Cardiac fibroblast (primary cell): ENCODE data around the gene SLC1A2.

Experiments
- DNase-seq, 2 donors: peaks; one replicate each; pipeline versions ENCODE4 v3.0.0 to v3.0.0-alpha.2; 2010; ENCODE audit warnings: low read depth in 2 of 2
- H3K4me3 ChIP-seq, 2 donors: replicated peaks in 1 of 2; 1 replicate in 1 of 2; 2 replicates in 1 of 2; pipeline ENCODE4 v1.5.1; 2011; ENCODE audit warnings: low read depth in 2 of 2, low read length in 2 of 2, mild to moderate bottlenecking in 2 of 2, moderate library complexity in 1 of 2
- CTCF ChIP-seq: IDR thresholded peaks from one replicate; pipeline ENCODE4 v1.5.1; 2011; ENCODE audit warnings: low read depth, mild to moderate bottlenecking, low read length, inconsistent platforms

The SLC1A2 gene

DNA sequence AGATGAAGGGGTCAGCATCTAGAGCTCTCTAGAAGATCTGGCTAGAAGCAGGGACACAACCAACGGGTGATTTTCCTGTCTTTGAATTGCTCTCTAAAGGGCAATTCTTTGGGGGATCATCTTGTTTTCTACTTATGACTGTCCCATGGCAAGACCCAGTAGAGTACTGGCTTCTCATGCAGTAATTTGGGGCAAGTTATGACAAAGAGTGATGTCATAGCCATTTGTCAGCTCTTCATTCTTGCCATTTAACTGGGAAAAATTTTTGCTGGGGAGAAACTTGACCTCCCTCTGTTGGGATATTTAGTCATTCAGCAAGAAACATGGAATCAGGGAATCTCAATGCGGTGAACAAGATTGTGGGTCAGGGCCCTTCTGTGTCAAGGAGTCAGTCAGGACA lies 80.4 kb downstream of the SLC1A2 start:
- H3K4me3 ChIP-seq: no peak overlapping the region
- DNase-seq: peak in 1 of 2 donors; percentile 19
- TF ChIP-seq CTCF: no peak

- H3K4me3 ChIP-seq: no peak overlapping the region
- no peak for TF ChIP-seq CTCF
- no peak for DNase-seq
These were observed 81.4 kb downstream of the SLC1A2 start for GRCh38 chr11:35337914-35338305.

DNA sequence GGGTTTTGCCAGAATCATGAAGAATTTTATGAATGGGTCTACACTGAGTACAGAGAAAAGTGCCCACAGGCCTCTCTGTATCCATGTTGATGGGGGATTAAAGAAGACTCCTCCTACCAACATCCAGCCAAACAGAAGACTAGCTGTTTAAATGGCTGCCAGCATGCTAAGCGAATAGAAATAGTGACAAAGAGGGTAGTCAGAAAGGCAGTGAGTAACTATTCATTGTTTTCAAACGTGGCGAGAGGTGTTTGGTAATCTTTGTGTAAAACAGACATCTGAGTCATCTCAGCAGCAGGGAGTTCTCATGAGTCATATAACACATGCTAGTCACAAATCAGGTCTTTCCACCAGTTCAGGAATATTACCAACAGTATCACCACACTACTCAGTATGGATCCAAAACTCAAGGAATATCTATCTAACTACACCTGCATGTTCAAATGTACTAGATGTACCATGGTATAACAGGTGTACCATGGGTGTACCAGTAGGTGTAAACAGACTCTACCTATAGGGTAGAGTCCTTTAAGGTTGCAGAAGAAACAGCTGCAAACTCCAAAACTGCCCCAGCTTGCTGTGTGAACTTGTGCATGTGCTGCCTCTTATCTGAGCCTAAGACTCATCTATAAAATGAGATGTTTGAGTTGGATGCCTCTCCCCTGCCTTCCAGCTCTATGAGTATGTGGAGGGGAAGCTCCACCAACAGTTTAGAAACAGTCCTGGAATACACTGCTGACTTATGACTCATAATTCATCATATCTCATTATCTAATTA lies 82.0 kb downstream of the SLC1A2 start:
- peak; percentile 92 to 99 for DNase-seq
- no peak for TF ChIP-seq CTCF

DNA sequence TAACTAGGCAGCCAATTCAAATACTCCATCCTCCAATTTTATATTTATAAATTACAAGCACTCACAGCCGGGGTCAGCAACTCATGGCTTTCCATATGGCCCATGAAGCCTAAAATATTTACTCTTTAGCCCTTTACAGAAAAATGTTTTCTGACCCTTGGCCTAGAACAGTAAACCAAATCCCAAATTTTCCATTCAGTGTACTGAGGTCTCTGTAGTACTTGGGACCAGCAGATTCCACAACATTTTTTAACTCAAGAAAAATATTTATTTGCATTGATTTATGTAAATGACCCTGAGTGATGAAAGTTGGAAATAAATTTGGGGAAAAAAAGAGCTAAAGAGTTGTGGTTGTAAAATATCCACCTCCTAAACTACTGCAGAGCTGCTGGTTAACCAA lies 82.6 kb downstream of the SLC1A2 start:
- DNase-seq: no peak
- H3K4me3 ChIP-seq: no peak overlapping the region
- TF ChIP-seq CTCF: no peak

More for the DNA sequence above, 82.0 kb downstream of the SLC1A2 start:
- H3K4me3 ChIP-seq: no peak overlapping the region

DNA sequence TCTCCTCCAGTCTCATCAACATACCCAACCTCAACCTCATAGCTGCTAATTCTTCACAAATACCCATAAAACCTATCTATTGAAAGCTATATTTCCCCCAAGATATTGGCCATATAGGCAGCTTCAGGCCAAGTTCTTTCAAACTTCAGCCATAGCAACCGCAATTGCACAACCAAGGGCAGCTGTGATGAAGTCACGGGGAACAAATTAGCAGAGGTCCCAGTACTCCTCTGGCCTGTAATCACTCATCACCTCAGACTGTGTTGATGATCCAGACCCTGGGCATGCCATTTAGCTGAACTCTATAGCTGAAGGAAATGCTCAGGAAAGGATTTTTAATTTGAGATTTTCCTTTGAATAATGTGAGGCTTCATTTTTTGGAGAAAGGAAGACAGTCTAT lies 84.1 kb downstream of the SLC1A2 start:
- no peak overlapping the region for H3K4me3 ChIP-seq
- peak; percentile 62 to 64 for DNase-seq
- TF ChIP-seq CTCF: no peak

DNA sequence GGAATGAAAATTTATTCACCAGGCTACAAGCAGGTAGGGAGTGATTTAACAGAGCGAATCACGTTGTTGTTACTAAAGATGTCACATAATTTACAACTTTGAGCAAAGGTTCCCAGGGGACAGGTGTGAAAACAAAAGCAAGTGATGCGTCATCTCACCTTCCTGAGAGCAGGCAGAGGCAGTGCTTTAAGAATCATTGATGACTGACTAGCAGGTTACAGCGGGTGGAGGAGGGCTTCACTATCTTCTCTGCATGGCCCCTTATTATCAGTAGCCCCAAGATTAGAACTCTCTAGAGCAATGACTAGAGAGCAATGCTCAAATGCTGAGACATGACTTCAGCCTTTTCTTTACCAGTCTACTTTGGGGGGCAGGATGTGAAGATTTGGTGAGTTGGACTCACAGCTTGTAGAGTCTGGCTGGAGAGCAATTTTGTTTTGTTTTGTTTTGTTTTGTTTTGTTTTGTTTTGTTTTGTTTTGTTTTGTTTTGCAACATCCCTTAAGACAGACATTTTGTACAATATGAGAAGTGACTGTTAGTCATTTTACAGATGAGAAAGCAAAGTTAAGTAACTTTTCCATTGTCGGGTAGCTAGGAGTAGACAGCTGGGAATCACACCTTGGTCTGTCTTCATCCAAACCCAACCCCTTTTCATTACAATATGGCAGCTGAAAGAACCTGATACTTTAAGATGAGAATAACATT lies 84.8 kb downstream of the SLC1A2 start:
- no peak for TF ChIP-seq CTCF
- DNase-seq: peak in 1 of 2 donors; percentile 83
- H3K4me3 ChIP-seq: no peak overlapping the region
